HEK293T (cell line): ENCODE measurements around the gene PRKCH.

Experiments
- ARNT ChIP-seq: fragments of 450-650 bp; IDR thresholded peaks from 2 replicates; pipeline ENCODE4 v1.6.1; 2017; ENCODE audit warnings: mild to moderate bottlenecking
- BHLHE40 ChIP-seq: fragments of 450-650 bp; IDR thresholded peaks from 2 replicates; pipeline ENCODE4 v1.6.1; 2016; ENCODE audit warnings: mild to moderate bottlenecking, moderate library complexity, borderline replicate concordance
- ELF4 ChIP-seq: fragments of 450-650 bp; IDR thresholded peaks from 2 replicates; pipeline ENCODE4 v1.6.1; 2017; ENCODE audit warnings: antibody characterized with exemption
- FOXA1 ChIP-seq: fragments of 450-650 bp; IDR thresholded peaks from 2 replicates; pipeline ENCODE4 v1.6.1; 2016; ENCODE audit warnings: mild to moderate bottlenecking
- FOXM1 ChIP-seq: fragments of 450-650 bp; IDR thresholded peaks from 2 replicates; pipeline ENCODE4 v1.6.1; 2017; ENCODE audit warnings: mild to moderate bottlenecking, borderline replicate concordance
- HDGF ChIP-seq: fragments of 450-650 bp; IDR thresholded peaks from 2 replicates; pipeline ENCODE4 v1.6.1; 2017; ENCODE audit warnings: antibody characterized with exemption, borderline replicate concordance
- LEF1 ChIP-seq: fragments of 450-650 bp; IDR thresholded peaks from 2 replicates; pipeline ENCODE4 v1.6.1; 2017; ENCODE audit warnings: mild to moderate bottlenecking, borderline replicate concordance
- NFRKB ChIP-seq: fragments of 450-650 bp; IDR thresholded peaks from 2 replicates; pipeline ENCODE4 v1.6.1; 2016; ENCODE audit warnings: mild to moderate bottlenecking, moderate library complexity
- PKNOX1 ChIP-seq: fragments of 450-650 bp; IDR thresholded peaks from 2 replicates; pipeline ENCODE4 v1.6.1; 2016
- SP1 ChIP-seq: fragments of 450-650 bp; IDR thresholded peaks from 2 replicates; pipeline ENCODE4 v1.6.1; 2017
- SUZ12 ChIP-seq: fragments of 450-650 bp; IDR thresholded peaks from 2 replicates; pipeline ENCODE4 v1.6.1; 2016; ENCODE audit warnings: mild to moderate bottlenecking
- TARDBP ChIP-seq: fragments of 450-650 bp; IDR thresholded peaks from 2 replicates; pipeline ENCODE4 v1.6.1; 2016
- ZNF384 ChIP-seq: fragments of 450-650 bp; IDR thresholded peaks from 2 replicates; pipeline ENCODE4 v1.6.1; 2016

DNA sequence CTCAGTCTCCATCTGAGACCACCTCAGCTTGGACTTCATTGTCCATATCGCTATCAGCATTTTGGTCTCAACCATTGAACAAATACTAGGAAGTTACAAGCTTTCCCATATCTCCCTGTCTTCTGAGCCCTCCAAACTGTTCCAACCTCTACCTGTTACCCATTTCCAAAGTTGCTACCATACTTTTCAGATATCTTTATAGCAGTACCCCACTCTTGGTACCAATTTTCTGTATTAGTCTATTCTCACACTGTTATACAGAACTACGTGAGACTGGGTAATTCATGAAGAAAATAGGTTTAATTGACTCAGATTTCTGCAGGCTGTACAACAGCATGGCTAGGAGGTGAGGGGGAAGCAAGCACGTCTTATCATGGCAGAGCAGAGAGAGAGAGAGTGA, 53.8 kb downstream of the PRKCH start:
- TF ChIP-seq TARDBP (no peak), LEF1 (no peak), FOXA1 (no peak), ELF4 (no peak), SP1 (no peak), HDGF (no peak), BHLHE40 (no peak), ARNT (no peak), NFRKB (no peak), PKNOX1 (no peak), FOXM1 (no peak), SUZ12 (no peak), ZNF384 (no peak)
